Hindlimb muscle (tissue), 1 donor: ENCODE measurements around the gene RPS15. TPM values are rescaled to one million over a fixed set of nuclear protein-coding genes. Genes with fewer than 3 reads are reported as not detected.

Source experiments
- DNase-seq: peaks from one replicate; pipeline ENCODE4 v3.0.0-alpha.2; 2013
- polyA plus RNA-seq: library from polyadenylated mRNA; unstranded; fragments of 120-200 nt; gene quantifications from one replicate; pipeline ENCODE4 v1.2.1, GENCODE V29; 2013; ENCODE audit not compliant: insufficient read length

Gene RPS15
- polyA plus RNA-seq, 1 donor = 1,308 TPM

DNA sequence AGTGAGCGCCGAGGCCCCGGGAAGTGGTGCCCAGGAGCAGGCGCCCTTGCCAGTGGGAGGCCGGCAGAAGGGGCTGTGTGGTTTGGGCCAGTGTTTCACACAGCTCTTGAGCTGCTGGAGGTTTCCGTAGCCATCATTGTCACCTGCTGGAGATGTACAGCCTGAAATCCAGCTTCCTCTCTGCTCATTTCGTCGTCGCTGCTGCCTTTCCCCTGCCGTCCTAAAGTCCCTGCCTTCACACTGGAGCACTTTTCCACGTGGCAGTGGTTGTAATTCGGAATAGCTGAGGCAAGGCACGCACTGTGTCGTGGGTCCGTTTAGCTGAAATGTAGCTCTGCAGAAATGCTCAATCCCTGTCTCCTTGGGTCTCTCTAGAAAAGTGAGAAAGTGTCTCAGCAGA is 17.6 kb upstream of the RPS15 start:
- DNase-seq = no peak

DNA sequence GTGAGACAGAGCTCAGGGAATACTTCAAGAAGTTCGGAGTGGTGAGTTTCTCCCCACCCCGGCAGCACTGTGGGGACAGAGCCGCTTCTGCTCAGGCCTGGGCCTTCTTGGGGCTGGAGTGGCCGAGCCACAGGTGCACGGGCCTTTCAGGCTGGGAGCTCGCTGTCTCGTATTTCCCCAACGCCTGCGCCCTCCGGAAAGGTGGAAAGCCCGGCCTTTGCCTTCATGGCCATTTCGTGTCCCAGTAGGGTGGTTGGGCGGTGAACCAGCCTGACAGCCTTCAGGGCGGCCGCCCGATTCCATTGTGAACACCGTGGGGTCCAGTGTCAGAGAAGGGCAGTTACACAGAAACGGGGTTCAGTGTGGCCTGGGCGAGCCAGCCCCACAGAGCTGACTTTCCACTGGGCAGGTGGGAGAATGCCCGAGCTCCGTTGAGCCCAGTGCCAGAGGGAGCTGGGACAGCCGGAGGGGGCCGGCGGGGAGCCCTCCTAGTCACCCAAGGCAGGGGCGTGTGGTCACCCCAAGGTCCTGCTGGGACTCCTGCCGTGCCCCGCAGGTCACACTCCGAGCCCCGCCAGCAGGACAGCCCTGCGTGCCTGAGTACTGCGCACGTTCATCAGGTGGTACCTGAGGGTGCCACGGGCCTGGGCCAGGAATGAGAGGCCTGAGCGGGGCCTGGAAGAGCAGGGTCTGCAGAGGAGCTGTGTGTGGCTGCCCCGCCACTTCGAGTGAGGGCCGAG is 16.8 kb upstream of the RPS15 start:
- DNase-seq = no peak

DNA sequence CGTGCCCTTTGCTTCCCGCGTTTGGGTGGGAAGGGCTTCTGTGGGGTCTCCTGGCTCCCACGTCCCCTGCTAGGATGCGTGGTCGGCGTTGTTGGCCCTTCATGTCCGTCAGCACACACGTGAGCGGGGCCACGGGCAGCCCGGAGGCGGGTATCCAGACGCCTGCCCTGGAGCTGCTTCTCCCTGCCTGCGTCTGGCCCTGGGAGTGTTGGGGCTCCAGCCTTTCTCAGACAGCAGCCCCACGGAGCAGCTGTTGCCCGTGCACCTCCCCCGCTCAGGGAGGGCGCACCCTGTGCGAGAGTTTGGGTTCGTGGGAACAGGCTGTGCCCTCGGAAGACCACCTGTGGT is 16.3 kb upstream of the RPS15 start:
- DNase-seq = no peak

DNA sequence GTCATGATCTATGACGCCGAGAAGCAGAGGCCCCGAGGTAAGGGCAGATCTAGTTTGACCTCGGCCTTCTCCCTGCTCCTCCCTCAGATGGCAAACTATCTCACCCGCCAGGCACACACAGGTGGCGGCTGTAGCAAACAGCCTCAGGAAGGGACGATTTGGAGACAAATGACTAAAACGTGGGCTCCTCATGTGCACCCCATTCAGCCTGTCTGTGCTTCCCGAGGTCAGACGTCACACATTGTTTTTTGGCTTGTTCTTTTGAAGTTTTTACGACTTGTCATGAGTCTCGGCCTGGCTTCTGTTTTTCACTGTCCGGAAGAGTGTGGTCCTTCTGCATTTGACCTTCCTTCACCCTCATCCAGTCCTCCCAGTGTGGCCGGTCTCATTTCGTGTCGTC is 15.8 kb upstream of the RPS15 start:
- DNase-seq = no peak

DNA sequence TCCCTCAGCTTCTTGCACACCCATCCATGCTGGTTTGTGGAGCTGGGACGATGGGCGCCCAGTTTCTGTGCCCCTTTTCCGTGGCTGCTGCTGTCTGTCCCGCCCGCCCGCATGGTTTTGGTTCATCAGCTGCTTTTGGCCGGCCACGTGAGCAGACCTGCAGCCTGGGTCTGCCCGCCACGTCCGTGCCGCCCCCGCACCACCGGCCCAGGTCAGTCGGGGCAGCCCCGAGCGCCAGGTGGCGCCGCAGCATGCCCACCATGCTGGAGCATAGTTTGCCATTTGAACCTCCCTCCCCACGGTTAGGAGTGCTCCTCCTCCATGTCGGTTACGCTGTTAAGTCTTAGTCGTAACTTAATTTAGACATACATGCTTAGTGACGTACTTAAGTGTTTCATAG is 15.3 kb upstream of the RPS15 start:
- DNase-seq = no peak

DNA sequence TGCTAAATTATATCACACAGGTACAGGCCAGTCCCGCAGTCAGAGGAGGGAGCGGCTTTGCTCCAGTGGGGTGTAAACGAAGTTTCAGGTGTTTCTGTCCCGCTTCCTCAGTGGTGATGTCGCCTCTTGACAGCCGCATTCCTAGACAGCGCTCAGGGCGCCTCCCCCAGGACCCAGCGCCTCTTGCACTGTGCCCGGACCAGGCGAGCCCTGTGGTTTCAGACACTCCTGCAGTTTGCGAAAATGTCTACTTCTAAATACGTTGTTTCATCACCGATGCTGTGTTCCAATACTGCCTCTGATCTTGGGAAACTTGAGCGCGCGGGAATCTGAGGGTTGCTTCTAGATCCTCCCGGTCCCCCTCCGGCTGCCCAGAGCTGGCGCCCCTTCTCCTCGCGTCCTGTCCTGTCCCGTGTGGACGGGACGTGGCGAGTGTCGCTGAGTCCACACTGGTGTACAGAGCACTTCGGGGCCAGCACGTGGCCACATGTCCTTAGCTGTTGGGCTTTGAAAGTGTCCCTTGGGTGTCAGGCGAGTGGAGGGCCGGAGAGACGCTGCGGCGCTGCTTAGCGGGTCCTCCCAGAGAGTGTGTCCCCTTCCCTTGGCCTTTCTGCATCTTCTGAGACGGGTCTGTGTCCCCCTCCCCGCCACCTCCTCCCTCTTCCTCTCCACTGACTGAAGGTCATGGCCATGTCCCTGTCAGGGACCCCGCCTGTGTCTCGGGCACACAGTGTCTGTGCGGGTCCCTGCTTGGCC is 14.6 kb upstream of the RPS15 start:
- no peak for DNase-seq

DNA sequence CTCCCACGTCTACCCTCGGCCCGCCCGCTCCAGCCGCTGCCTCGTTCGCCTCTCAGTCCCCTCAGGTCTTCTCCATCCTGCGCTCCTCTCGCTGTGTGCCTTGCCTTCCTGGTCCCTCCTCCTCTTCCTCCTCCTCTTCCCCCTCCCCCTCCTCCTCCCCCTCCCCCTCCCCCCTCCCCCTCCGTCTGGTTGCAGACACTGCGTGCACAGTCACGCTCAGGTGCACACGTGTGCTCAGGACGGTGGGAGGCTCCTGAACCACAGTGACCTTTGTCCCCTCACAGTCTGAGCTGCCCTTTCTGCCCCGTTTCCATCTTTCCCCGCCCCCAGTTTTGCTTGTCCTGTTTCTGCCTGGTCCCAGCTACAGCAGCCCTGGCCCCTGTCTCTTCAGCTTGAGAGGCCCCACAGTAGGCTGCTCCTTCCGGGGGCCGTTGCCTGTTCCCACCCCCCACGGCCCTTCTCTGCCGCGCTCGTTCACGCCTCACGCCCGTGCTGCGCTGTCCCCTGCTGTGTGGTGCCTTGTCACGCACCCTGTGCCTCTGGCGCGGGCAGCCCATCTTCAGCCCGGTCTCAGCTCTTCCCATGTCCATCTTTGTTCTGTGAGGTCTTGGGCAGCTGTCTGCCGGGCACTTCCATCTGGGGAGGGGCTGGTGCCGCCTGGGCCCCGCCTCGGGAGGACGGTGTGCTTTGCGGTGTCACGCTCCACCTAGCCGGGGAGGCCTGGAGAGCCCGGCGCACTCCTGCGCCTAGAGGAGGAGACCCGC is 13.8 kb upstream of the RPS15 start:
- no peak for DNase-seq

DNA sequence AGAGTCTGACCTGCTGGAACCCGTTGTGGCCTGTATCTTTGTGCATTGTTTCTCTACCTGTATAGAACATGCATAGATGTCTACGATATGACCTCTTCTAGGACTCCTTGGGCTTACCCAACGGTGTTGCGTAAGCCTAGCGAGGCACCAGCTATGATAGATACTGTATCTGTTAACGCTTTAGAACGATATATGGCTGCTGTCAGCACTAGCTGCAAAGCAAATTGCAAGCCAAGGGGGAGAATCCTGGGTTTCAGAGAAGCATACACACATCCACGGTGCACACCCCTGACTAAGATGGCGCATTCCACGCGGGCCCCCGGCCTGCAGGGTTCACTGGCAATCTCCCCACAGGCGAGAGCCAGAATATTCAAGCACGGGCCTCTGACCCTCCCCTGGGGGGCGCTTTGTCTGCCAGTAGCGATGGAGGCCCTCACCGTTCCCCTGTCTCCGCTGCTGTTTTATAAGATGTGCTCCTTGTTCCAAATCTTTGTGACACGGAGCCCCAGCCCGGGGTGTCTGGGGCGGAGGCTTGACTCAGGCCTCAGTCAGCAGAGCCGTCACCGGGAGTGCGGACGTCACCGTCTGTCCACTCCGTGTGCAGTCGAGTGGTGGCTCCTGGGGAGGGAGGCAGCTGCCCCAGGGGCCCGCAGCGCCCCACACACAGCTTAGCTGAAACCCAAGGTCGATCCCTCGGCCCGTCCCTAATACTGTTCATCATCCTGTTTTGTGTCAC is 12.9 kb upstream of the RPS15 start:
- DNase-seq = no peak

DNA sequence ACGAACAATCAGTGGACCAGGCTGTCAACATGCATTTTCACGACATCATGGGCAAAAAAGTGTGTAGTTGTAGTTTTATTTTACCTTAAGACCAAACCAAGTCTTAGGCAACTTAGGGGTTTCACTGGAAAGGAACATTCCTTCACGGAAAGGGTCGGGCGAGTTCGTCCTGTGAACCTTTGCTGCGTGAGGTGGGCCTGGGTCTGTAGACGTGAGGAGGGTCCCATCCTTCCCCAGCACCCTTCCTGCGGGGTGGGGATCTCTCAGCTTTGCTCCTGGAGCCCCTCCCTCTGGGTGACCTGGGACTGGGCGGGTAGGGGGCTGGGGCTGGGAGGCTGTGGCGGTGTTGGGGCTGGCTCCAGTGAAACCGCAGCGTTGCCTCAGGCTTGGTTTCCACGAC is 12.3 kb upstream of the RPS15 start:
- DNase-seq = no peak

DNA sequence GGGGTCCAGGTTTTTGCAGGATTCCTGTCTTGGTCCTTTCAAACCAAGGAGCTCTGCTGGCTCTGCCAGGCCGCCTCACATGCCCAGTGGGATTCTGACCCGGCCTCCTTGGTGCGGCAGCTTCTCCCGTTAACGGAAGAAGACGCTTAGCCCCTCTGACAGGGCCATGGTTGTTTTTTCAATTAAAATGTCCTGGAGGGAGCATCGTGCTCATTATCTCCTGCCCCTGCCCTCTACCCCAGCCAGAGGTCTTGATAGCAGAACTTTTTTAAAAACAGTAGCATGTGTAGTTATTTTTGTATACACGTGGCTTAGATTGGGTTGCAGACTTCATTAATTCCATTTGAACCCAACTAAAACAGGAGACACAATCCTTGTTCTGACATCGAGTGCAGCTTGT is 11.5 kb upstream of the RPS15 start:
- DNase-seq = no peak

DNA sequence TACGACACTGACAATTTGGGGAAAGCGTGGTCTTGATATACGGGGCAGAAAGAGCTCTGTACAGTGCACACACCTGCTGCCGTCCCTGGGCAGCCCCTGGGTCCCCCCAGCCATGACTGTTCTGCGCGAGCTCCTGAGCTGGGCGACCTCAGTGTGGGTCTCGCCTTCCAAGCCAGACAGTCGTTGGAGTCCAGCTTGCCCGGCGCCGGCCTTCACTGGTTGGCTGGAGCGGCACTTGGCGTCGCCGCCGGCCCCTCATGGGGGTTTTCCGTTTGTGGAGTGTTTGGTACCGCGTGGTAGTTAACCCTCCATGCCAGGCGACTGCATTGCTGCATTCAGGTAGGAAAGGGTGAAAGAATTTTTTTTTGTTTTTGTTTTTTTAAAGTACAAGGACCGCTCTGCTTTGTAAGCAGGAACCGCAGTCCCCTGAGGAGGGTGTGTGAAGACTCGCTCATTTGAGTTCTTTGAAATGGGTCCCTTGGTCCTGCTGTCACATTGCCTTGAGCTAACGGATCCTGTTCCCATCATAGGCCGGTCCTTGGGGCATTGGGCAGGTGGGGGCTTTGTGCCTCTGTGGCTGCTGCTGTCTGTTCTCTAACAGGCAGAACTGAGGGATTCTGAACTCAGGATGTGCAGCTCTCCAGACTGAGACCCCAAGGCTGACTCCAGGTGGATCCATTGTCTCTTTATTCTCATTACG is 10.8 kb upstream of the RPS15 start:
- no peak for DNase-seq

DNA sequence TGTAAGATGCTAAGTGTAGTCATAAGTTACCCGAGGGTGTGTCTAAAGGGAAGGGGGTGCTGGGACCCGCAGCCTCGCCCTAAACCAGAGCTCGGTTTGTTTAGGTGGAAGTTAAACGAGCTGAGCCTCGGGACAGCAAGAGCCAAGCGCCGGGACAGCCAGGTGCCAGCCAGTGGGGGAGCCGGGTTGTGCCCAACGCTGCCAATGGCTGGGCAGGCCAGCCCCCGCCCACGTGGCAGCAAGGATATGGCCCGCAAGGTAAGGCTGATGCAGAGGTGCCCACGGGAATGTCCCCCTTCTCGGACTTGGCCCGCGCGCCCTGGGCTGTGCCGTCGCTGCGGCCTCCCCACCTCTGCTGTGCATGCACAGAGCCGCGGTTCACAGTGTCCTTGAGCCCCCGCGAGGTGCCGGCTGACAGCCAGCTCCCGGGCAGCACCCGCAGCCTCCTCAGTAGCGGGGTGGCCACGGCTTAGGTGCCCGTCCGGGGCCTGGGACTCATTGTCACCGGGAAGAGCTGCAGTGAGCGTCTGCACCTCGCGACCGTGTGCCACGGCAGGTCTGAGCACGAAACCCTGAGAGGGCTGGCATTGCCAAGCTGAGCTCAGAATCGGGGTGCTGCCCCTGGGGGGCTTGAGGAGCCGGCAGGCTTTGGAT is 9.3 kb upstream of the RPS15 start:
- DNase-seq = no peak

DNA sequence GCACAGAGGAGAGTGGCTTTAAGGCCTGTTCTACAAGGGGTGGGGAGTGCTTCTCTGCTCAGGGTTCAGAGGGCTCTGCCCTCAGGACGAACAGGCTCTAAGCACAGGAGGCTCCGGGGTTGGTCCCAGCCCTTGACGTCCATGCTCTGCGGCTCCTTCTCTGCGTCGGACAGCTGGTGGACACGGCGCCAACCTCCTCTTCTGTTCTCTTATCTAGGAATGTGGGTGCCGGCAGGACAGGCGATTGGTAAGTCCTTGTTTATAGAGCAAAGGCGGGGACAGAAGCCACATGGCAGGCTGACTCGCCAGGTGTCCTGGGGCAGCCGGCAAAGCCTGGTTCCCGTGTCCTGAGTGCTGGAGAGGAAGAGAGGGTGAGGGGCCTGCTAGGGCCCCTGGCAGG is 8.4 kb upstream of the RPS15 start:
- no peak for DNase-seq

DNA sequence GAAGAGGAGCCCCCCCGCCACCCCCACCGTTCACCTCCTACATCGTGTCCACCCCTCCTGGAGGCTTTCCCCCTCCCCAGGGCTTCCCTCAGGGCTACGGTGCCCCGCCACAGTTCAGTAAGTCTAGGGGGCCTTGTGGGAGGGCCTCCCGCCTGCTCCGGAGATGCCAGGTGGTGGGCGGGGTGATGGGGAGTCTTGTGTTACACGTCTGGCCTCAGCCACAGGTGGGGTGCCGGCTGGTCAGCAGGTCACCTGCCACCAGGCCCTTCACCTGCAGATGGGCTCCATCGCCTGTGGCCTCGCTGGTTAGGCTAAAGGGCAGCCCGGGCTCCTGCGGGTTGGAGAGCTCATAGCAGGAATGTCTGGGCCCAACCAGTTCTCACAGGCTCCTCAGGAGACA is 8.0 kb upstream of the RPS15 start:
- no peak for DNase-seq

DNA sequence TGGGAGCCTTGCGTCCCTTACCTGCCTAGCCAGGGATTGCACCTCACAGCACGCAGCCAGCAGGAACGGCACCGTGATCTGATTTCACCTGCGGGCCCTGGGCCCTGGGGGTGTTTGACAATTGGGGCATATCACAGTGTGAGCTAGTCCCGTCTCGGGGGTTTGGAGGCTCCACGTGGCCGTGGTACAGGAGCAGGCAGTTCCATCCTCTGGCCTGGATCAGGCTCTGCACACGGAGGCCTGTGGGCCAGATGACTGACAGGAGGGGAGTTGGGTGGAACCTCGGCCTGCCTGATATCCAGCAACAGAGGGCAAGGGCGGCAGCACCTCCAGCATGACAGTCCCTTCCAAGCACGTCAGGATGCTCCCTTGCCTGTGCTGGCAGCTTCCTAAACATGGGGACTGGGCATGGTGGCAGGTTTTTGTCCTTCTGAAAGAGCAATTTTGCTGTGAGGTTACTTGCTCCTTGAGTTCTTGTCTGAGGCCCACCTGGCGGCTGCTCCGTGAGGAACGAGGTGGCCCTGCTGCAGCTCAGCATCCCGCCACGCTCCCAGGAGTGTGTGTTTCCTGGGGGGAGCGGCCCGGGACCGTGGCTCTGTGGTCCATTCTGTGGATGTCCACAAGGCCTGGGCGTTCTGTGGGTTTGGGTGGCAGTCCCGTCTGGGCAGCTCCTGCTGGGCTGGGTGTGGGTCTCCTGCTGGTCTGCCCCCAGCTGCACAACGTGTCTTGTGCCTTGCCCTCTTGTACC is 6.3 kb upstream of the RPS15 start:
- no peak for DNase-seq

DNA sequence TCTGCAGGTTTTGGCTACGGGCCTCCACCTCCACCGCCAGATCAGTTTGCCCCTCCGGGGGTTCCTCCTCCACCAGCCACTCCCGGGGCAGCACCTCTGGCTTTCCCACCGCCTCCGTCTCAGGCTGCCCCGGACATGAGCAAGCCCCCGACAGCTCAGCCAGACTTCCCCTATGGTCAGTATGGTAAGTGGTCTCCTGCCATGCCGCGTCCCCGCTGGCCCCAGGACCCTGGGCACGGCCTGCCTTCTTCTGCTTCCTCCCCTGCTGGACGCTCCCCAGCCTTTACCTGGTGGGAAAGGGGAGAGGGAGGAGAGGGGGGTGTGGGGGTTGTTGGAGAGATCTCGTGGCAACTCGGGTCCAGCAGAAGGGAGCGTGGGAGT is 5.7 kb upstream of the RPS15 start:
- DNase-seq = no peak

DNA sequence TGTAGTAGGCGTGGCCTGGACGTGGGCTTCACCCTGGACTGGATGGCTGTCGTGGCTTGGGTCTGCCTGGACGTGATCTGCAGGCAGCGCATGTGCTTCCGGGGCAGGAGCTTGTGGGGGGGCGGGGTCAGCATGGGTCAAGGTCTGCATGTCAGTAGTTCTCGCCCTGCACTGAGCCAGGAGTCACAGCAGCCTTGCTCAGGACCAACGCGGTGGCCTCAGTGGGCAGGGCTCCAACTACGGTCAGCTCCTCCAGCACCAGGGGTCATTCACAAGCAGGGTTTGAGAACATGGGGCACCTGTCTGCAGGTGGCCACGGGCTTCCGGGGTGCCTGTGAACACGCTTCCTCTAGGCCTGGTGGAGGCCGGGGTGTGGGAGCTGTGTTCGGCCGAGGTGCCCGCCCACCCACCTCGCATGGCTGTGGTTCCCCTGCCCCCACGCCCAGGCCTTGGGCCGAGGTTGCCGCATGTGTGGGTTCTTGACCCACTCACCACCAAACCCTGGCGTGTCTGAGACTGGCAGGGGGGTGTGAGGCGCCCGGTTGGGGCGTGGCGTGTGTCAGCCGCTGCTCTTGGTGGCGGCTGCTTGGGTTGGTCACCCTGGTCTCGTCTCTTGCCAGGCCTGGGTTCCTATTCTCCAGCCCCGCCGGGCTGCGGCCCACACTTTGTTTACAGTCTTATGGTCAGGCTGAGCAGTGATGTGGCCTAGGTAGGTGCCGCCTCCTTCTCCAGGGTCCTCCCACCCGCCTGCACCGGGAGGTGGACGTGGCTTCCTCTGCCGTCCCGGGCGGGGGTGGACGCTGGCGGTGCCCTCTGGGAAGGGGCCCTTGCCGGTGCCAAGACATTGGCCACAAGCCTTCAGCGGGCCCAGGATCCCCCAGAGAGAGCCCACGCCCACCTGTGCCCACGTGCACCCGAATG is 4.8 kb upstream of the RPS15 start:
- no peak for DNase-seq

DNA sequence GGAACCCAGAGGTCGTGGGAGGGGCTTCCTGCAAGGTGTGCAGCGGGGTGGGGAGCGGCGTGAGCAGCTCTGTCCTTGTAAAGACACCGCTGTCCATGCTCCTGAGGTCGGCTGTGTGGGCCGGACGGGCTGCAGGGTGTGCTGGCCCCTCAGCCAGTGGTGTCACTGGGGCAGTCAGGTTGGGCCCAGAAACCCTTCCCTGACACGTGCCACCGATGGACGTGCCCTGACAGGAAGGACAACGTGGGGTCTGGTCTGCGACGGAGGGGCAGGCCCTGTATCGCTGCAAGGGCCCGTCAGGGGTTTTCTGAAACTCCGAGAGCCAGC is 4.2 kb upstream of the RPS15 start:
- no peak for DNase-seq

DNA sequence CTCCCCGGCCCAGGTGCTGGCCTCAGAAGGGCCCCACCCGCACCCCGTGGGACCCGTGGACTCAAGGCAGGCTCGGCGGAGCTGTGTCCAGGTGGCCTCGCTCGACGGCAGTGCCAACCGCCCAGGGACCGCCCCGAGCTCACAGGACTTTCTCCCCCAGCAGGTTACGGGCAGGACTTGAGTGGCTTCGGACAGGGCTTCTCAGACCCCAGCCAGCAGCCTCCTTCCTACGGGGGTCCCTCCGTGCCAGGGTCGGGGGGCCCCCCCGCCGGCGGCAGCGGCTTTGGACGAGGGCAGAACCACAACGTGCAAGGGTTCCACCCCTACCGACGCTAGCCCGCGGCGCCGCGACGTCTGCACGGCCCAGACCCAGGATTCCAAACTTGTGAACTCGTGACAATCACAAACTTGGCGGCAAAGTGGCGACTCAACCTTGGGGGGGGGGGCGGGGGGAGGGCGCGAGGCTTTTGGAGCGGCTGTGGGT is 3.6 kb upstream of the RPS15 start:
- DNase-seq = no peak

DNA sequence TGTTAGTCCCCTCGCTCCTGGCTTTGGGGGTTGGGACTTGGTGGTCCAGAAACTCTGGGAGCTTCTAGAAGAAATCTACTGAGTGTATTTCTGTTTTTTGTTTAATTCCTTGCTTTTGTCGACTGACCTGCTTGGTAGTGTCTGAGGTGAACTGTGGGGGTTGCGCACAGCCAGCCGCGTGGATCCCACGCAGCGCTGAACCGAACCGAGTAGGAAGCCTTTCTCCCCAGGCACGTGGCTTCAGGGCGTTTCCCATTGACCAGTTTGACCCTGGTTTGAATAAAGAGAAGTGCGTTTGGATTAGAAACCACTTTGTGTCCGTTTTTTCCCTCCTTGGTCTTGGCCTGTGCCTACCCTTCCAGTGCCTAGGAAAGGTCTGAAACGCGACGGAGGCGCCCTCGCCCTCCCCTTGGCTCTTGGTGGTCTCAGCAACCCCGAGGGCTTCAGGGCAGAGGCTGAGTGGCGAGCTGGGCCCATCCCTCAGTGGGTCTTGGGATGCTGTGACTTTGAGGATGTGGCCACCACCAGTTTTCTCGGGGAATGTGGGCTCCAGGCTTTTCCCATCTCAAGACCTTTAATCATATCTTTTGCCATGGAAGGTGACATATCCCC is 2.7 kb upstream of the RPS15 start:
- no peak for DNase-seq
